Frontal cortex (tissue), 4 donors: ENCODE measurements around the gene MAPK11. TPM values are rescaled to one million over a fixed set of nuclear protein-coding genes. Genes with fewer than 3 reads are reported as not detected.

Source experiments
- DNase-seq, 2 donors: peaks; one replicate each; pipeline ENCODE4 v3.0.0; 2012; ENCODE audit warnings: low spot score in 2 of 2
- FAIRE-seq: peaks from 2 replicates; lab custom pipeline; 2012; peaks lifted over from hg19 to GRCh38; lab: Jason Lieb, UNC
- total RNA-seq: library from RNA; depleted of rRNA; stranded (reverse); fragments of >200 nt; gene quantifications from one replicate; pipeline ENCODE4 v1.2.3, GENCODE V29; 2014
- donor health status: control.
- donor health status: control.
- donor health status: control.

MAPK11 gene
- total RNA-seq, 1 donor from 2014 or later = 16.3 TPM

GRCh38 chr22:50264946-50265669, 5.1 kb downstream of the MAPK11 start:
- DNase-seq (no peak), FAIRE-seq (no peak)

GRCh38 chr22:50264104-50264745, 6.0 kb downstream of the MAPK11 start:
- FAIRE-seq = no peak
- no peak for DNase-seq

GRCh38 chr22:50262973-50263617, 7.1 kb downstream of the MAPK11 start:
- FAIRE-seq (no peak), DNase-seq (no peak)

GRCh38 chr22:50262460-50262911, 7.7 kb downstream of the MAPK11 start:
- no peak for DNase-seq

GRCh38 chr22:50261615-50262459, 8.3 kb downstream of the MAPK11 start, which contains the start of gene MAPK12:
MAPK12 (minus strand) TSS chr22:50261683; CDS start chr22:50261509, 174 bp downstream.
- FAIRE-seq (no peak), DNase-seq (peak; percentile 80 to 87)

More at GRCh38 chr22:50262460-50262911, 7.7 kb downstream of the MAPK11 start:
- no peak for FAIRE-seq

- DNase-seq = peak; percentile 67 to 71
- FAIRE-seq = no peak
Observed at GRCh38 chr22:50260801-50261614, 9.2 kb downstream of the MAPK11 start.

- DNase-seq (no peak), FAIRE-seq (no peak)
Observed at GRCh38 chr22:50260434-50260800, 9.8 kb downstream of the MAPK11 start.

GRCh38 chr22:50259302-50259701, 10.9 kb downstream of the MAPK11 start:
- DNase-seq = no peak
- FAIRE-seq = no peak

GRCh38 chr22:50258361-50259292, 11.6 kb downstream of the MAPK11 start:
- FAIRE-seq = no peak
- no peak for DNase-seq

GRCh38 chr22:50257451-50258360, 12.5 kb downstream of the MAPK11 start:
- no peak for DNase-seq
- FAIRE-seq = no peak

GRCh38 chr22:50257041-50257440, 13.1 kb downstream of the MAPK11 start:
- FAIRE-seq (no peak), DNase-seq (no peak)

- DNase-seq = no peak
- FAIRE-seq = no peak
Observed at GRCh38 chr22:50256258-50256862, 13.8 kb downstream of the MAPK11 start.

GRCh38 chr22:50255607-50256006, 14.6 kb downstream of the MAPK11 start:
- no peak for DNase-seq
- no peak for FAIRE-seq

GRCh38 chr22:50255099-50255498, 15.1 kb downstream of the MAPK11 start:
- FAIRE-seq = no peak
- no peak for DNase-seq

- FAIRE-seq (no peak), DNase-seq (no peak)
Observed at GRCh38 chr22:50253941-50254340, 16.2 kb downstream of the MAPK11 start.

GRCh38 chr22:50253046-50253915, 16.9 kb downstream of the MAPK11 start:
- DNase-seq = no peak
- FAIRE-seq = no peak
